Lung (tissue), 12 donors: ENCODE data around the gene ATP6V1B1. TPM values are rescaled to one million over a fixed set of nuclear protein-coding genes. Genes with fewer than 3 reads are reported as not detected.

Source experiments
- ATAC-seq: fragments of 200-7000 bp; cut with Tn5 transposase; one replicate; pipeline ENCODE4 v1.9.1; 2020; ENCODE audit warnings: moderate number of reproducible peaks; ENCODE audit not compliant: insufficient read depth, low FRiP score
- DNase-seq, 3 donors: peaks; one replicate each; pipeline ENCODE4 v3.0.0-alpha.2; 2013 to 2017
- H3K27ac ChIP-seq, 2 donors: one replicate each; pipeline ENCODE4 v1.5.1; 2013; ENCODE audit warnings: mild to moderate bottlenecking in 2 of 2, moderate library complexity in 2 of 2, control low read depth in 1 of 2, inconsistent platforms in 1 of 2, low read depth in 1 of 2, low read length in 1 of 2
- H3K27me3 ChIP-seq, 3 donors: one replicate each; pipeline ENCODE4 v1.5.1; 2013; ENCODE audit warnings: low read length in 2 of 3; ENCODE audit not compliant: control insufficient read depth in 3 of 3, insufficient read depth in 3 of 3
- H3K36me3 ChIP-seq, 4 donors: one replicate each; pipeline ENCODE4 v1.5.1; 2013; ENCODE audit warnings: low read length in 4 of 4, mild to moderate bottlenecking in 1 of 4, moderate library complexity in 1 of 4; ENCODE audit not compliant: control insufficient read depth in 4 of 4, insufficient read depth in 4 of 4
- H3K4me1 ChIP-seq, 5 donors: one replicate each; pipeline ENCODE4 v1.5.1; 2013; ENCODE audit warnings: low read length in 5 of 5, mild to moderate bottlenecking in 2 of 5, moderate library complexity in 1 of 5; ENCODE audit not compliant: control insufficient read depth in 5 of 5, insufficient read depth in 5 of 5
- H3K4me3 ChIP-seq: one replicate; pipeline ENCODE4 v1.5.1; 2013; ENCODE audit warnings: mild to moderate bottlenecking, control low read depth, moderate library complexity
- H3K9ac ChIP-seq, 2 donors: one replicate each; pipeline ENCODE4 v1.5.1; 2013; ENCODE audit warnings: low read length in 2 of 2, control low read depth in 1 of 2; ENCODE audit not compliant: insufficient read depth in 1 of 2
- H3K9me3 ChIP-seq, 4 donors: one replicate each; pipeline ENCODE4 v1.5.1; 2013; ENCODE audit warnings: low read length in 3 of 4, mild to moderate bottlenecking in 1 of 4, moderate library complexity in 1 of 4; ENCODE audit not compliant: control insufficient read depth in 4 of 4, insufficient read depth in 3 of 4
- WGBS, 2 donors: extraction: QIAGEN DNeasy Blood & Tissue Kit; methylation state at CpG; one replicate each; pipeline ENCODE4 v1.1.7; 2013; 5-methylcytosine and 5-hydroxymethylcytosine counted together
- polyA plus RNA-seq, 2 donors: library from polyadenylated mRNA; stranded (reverse); fragments of 200-250 nt; gene quantifications; one replicate each; pipeline ENCODE4 v1.2.1, GENCODE V29; 2013
- total RNA-seq, 2 donors: library from RNA; depleted of rRNA in 1 of 2; stranded (reverse); fragments of >200 nt in 1 of 2; gene quantifications; one replicate each; pipeline ENCODE4 v1.2.1, GENCODE V29; 2014 to 2021
- TF ChIP-seq, protein P1 (sequence below): IDR thresholded peaks from 2 replicates; pipeline ENCODE4 v1.5.1; 2012; ENCODE audit warnings: mild to moderate bottlenecking; ENCODE audit errors: control extremely low read depth, extremely low read depth
- donor health status: control.
- donor health status: control.
- donor health status: Bipolar disorder and iron deficiency.
- donor health status: healthy.
- donor health status: DM: yes; HTN: yes; CAD: no.

The ATP6V1B1 gene
- total and polyA plus RNA-seq, 4 donors, result 0.33 to 5.9 (median 1.8) TPM

DNA sequence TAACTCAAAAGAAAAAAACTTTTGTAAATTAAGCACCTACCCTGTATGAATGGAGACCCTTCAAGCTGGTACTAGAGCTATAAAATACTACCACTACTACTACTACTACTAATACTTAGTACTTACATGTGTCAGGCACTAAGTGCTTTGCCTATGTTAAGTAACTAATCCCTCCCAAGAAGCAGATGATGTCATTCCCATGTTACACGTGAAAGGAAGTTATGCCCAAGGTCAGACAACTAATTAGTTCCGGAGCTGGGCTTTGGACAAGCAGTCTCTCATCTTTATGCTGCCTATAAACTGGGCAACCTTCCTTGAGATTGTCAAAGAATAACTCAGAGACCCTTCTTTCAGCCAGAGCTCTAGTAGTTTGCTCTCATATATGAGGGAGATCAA is 13.9 kb upstream of the ATP6V1B1 start:
- peaks cover 0 to 5% (median 0%) of the 10 kb centered on the region in 5 donors for H3K4me1 ChIP-seq
- 31 to 39% methylated on average over 2 of the region's 2 CpGs for WGBS, 2 donors
- H3K9me3 ChIP-seq, result peaks cover 0 to 4% (median 1%) of the 10 kb centered on the region in 4 donors
- TF ChIP-seq, protein P1, sequence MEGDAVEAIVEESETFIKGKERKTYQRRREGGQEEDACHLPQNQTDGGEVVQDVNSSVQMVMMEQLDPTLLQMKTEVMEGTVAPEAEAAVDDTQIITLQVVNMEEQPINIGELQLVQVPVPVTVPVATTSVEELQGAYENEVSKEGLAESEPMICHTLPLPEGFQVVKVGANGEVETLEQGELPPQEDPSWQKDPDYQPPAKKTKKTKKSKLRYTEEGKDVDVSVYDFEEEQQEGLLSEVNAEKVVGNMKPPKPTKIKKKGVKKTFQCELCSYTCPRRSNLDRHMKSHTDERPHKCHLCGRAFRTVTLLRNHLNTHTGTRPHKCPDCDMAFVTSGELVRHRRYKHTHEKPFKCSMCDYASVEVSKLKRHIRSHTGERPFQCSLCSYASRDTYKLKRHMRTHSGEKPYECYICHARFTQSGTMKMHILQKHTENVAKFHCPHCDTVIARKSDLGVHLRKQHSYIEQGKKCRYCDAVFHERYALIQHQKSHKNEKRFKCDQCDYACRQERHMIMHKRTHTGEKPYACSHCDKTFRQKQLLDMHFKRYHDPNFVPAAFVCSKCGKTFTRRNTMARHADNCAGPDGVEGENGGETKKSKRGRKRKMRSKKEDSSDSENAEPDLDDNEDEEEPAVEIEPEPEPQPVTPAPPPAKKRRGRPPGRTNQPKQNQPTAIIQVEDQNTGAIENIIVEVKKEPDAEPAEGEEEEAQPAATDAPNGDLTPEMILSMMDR, result no peak
- H3K4me3 ChIP-seq, result no peak overlapping the region
- H3K27me3 ChIP-seq, result no peaks in the 10 kb centered on the region
- ATAC-seq (no peak), DNase-seq (peak in 1 of 3 donors; percentile 1)
- H3K27ac ChIP-seq, result no peak overlapping the region
- no peak overlapping the region for H3K9ac ChIP-seq
- no peaks in the 10 kb centered on the region for H3K36me3 ChIP-seq

DNA sequence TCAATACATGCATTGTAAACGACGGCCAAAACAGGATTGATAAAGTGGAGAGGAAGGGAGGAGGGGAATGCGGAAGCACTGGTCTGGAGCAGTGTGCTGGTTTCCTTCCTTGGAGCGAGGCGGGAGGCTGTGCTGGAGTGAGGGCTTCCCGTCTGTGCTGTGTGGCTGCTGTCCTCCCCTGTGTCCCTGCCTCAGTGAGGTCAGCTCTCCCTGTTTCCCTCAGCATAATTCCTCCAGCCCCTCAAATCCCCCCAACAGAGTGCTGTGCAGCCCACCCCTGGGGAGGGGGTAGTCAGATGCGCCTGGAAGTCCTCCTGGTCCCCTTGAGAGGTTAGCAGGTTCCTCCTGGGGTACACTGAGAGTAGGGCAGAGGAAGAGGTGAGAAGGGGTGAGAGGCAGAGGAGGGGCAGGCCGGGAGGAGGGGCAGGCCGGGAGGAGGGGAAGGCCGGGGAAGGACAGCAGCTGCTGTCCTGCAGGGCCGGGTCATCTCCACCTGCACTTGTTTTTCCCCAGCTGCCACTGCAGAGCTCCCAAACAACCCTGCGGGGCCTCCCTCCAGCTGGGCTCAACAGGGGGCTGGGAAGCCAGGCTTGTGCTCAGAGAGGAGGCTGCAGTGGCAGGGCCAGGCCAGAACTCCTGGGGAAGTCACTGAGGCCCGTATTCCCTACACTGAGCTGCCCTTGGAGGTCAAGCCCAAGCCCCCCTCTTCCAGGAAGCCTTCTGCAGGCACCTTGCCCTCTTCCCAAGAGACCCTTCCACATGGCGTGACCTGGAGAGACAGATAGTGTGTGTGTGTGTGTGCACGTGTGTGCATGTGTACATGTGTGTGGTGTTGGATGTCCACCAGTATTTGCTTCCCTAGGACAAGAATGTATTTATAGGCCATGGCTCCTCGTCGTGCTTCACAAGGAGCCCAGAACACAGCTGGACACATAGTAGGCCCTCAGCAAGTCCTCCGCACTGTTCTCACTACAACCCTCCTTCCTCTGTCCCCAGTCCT is 13.2 kb upstream of the ATP6V1B1 start:
- TF ChIP-seq, protein P1, result no peak
- no peak overlapping the region for H3K4me3 ChIP-seq
- peaks cover 0 to 5% (median 0%) of the 10 kb centered on the region in 5 donors for H3K4me1 ChIP-seq
- peaks cover 0 to 2% (median under 1%) of the 10 kb centered on the region in 4 donors for H3K9me3 ChIP-seq
- H3K27ac ChIP-seq, result no peak overlapping the region
- WGBS, 2 donors, result 78 to 80% methylated on average over 18 of the region's 18 CpGs
- H3K27me3 ChIP-seq, result no peaks in the 10 kb centered on the region
- no peak overlapping the region for H3K9ac ChIP-seq
- DNase-seq (peak in 1 of 3 donors; percentile 11), ATAC-seq (no peak)
- no peaks in the 10 kb centered on the region for H3K36me3 ChIP-seq

DNA sequence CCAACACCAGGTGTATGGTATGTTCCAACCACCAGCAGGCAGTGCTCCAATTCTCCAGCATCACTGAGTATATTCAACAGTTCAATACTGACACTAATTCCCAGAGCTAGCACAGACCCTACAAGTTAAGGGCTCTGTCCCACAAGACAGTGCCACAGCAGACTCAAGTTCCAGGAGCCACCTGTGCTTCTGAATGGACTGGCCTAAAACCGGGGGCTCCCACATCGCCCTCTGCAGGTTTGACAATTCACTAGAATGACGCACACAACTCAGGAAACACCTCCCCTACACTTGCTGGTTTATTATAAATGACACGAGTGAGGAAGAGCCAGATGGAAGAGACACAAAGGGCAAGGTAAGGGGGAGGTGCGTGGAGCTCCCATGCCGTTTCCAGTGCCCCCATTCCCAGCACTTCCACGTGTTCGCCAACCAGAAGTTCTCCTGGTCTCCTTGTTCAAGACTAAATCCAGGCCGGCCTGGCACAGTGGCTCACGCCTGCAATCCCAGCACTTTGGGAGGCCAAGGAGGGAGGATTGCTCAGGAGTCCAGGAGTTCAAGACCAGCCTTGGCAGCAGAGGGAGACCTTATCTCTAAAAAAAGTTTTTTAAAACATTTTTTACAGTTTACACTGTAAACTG is 12.2 kb upstream of the ATP6V1B1 start:
- H3K9me3 ChIP-seq, result no peaks in the 10 kb centered on the region
- no peaks in the 10 kb centered on the region for H3K27me3 ChIP-seq
- TF ChIP-seq, protein P1, result no peak
- no peak overlapping the region for H3K9ac ChIP-seq
- WGBS, 2 donors, result 71% methylated on average over 10 of the region's 10 CpGs
- DNase-seq (peak in 1 of 3 donors; percentile 7), ATAC-seq (no peak)
- H3K36me3 ChIP-seq, result no peaks in the 10 kb centered on the region
- no peak overlapping the region for H3K4me3 ChIP-seq
- H3K4me1 ChIP-seq, result peaks cover 0 to 5% (median 3%) of the 10 kb centered on the region in 5 donors
- no peak overlapping the region for H3K27ac ChIP-seq
